Neural progenitor cell (in vitro differentiated cells): Measurements from ENCODE around the gene BLOC1S3. TPM values are rescaled to one million over a fixed set of nuclear protein-coding genes. Genes with fewer than 3 reads are reported as not detected.

Source experiments
- DNase-seq: peaks from one replicate; pipeline ENCODE4 v3.0.0-alpha.2; 2016; ENCODE audit warnings: low spot score
- H2AFZ ChIP-seq: fragments of 200-600 bp; sonication (generic); replicated peaks from 2 replicates; pipeline ENCODE4 v1.6.1; 2016; ENCODE audit warnings: antibody characterized with exemption
- H3F3A ChIP-seq: fragments of 200-600 bp; sonication (generic); 2 replicates; pipeline ENCODE4 v1.6.1; 2016; ENCODE audit warnings: antibody characterized with exemption, low read depth
- H3K27ac ChIP-seq: fragments of 200-600 bp; sonication (generic); 2 replicates; pipeline ENCODE4 v1.5.1; 2016; ENCODE audit warnings: mild to moderate bottlenecking
- H3K27me3 ChIP-seq: fragments of 200-600 bp; sonication (generic); 2 replicates; pipeline ENCODE4 v1.6.1; 2016; ENCODE audit warnings: mild to moderate bottlenecking, moderate library complexity
- H3K36me3 ChIP-seq: fragments of 200-600 bp; sonication (generic); 2 replicates; pipeline ENCODE4 v1.5.1; 2016
- H3K4me1 ChIP-seq: fragments of 200-600 bp; sonication (generic); 2 replicates; pipeline ENCODE4 v1.6.1; 2016; ENCODE audit warnings: mixed run types
- H3K4me2 ChIP-seq: fragments of 200-600 bp; sonication (generic); 2 replicates; pipeline ENCODE4 v1.6.1; 2016
- H3K4me3 ChIP-seq: fragments of 200-600 bp; sonication (generic); 2 replicates; pipeline ENCODE4 v1.5.1; 2016
- H3K79me2 ChIP-seq: fragments of 200-600 bp; sonication (generic); 2 replicates; pipeline ENCODE4 v1.6.1; 2016; ENCODE audit warnings: low read depth
- H3K9ac ChIP-seq: fragments of 200-600 bp; sonication (generic); 2 replicates; pipeline ENCODE4 v1.6.1; 2016
- H3K9me3 ChIP-seq: fragments of 200-600 bp; sonication (generic); 2 replicates; pipeline ENCODE4 v1.5.1; 2016; ENCODE audit warnings: low read depth
- H4K20me1 ChIP-seq: fragments of 200-600 bp; sonication (generic); 2 replicates; pipeline ENCODE4 v1.6.1; 2016; ENCODE audit warnings: low read depth
- H3K27ac Mint-ChIP-seq: 3 replicates; pipeline ENCODE4 v1.8.0; 2021; ENCODE audit warnings: mixed read lengths
- H3K27me3 Mint-ChIP-seq: 2 replicates; pipeline ENCODE4 v1.8.0; 2022; ENCODE audit warnings: low read depth, mild to moderate bottlenecking, inconsistent platforms, moderate library complexity, mixed read lengths; ENCODE audit not compliant: insufficient read depth
- H3K36me3 Mint-ChIP-seq: 3 replicates; pipeline ENCODE4 v1.8.0; 2021; ENCODE audit warnings: mixed read lengths
- H3K4me1 Mint-ChIP-seq: 3 replicates; pipeline ENCODE4 v1.8.0; 2021; ENCODE audit warnings: mixed read lengths
- H3K4me3 Mint-ChIP-seq: 3 replicates; pipeline ENCODE4 v1.8.0; 2021; ENCODE audit warnings: mild to moderate bottlenecking, moderate library complexity, mixed read lengths
- H3K9me3 Mint-ChIP-seq: 3 replicates; pipeline ENCODE4 v1.8.0; 2020; ENCODE audit warnings: mixed read lengths
- CTCF ChIP-seq: fragments of 200-600 bp; sonication (generic); IDR thresholded peaks from 2 replicates; pipeline ENCODE4 v1.5.1; 2017; ENCODE audit warnings: antibody characterized with exemption, mild to moderate bottlenecking
- EZH2 ChIP-seq: fragments of 200-600 bp; sonication (generic); IDR thresholded peaks from 2 replicates; pipeline ENCODE4 v1.6.1; 2017; ENCODE audit warnings: antibody characterized with exemption, mild to moderate bottlenecking, moderate library complexity
- EZH2phosphoT487 ChIP-seq: fragments of 200-600 bp; sonication (generic); IDR thresholded peaks from 2 replicates; pipeline ENCODE4 v1.6.1; 2017; ENCODE audit warnings: antibody characterized with exemption
- total RNA-seq: library from RNA; depleted of rRNA; stranded (reverse); fragments of >200 nt; gene quantifications from 2 replicates; pipeline ENCODE4 v1.2.3, GENCODE V29; 2015; ENCODE audit warnings: low replicate concordance

BLOC1S3 gene
- total RNA-seq, 1 donor from 2014 or later = 2.0 TPM

GRCh38 chr19:45139286-45140143 is 39.1 kb upstream of the BLOC1S3 start:
- no peak overlapping the region for H3K4me3 ChIP-seq
- Mint-ChIP-seq H3K27me3 (peaks cover 5% of the 10 kb centered on the region), H3K4me1 (peaks cover 16% of the 10 kb centered on the region), H3K9me3 (no peaks in the 10 kb centered on the region), H3K27ac (no peak overlapping the region), H3K36me3 (peaks cover 7% of the 10 kb centered on the region), H3K4me3 (no peak overlapping the region)
- H3K4me1 ChIP-seq = peaks cover 13% of the 10 kb centered on the region
- H3K9me3 ChIP-seq = no peaks in the 10 kb centered on the region
- H3K27me3 ChIP-seq = no peaks in the 10 kb centered on the region
- H3K4me2 ChIP-seq = no peak overlapping the region
- no peak for DNase-seq
- H2AFZ ChIP-seq = no peak overlapping the region
- TF ChIP-seq EZH2phosphoT487 = no peak
- TF ChIP-seq CTCF = no peak
- no peak for TF ChIP-seq EZH2
- H3K79me2 ChIP-seq = peaks cover 23% of the 10 kb centered on the region
- no peak overlapping the region for H3K9ac ChIP-seq
- H3K36me3 ChIP-seq = no peaks in the 10 kb centered on the region
- no peak overlapping the region for H3K27ac ChIP-seq
- no peaks in the 10 kb centered on the region for H3F3A ChIP-seq
- peaks cover 43% of the 10 kb centered on the region for H4K20me1 ChIP-seq

- Histone ChIP-seq H3K9me3 (no peaks in the 10 kb centered on the region), H3K27me3 (no peaks in the 10 kb centered on the region), H3K4me1 (peaks cover 13% of the 10 kb centered on the region), H2AFZ (no peak overlapping the region), H3K4me3 (no peak overlapping the region), H3K9ac (no peak overlapping the region), H3K36me3 (no peaks in the 10 kb centered on the region), H3K4me2 (no peak overlapping the region), H3K79me2 (peaks cover 19% of the 10 kb centered on the region), H3K27ac (no peak overlapping the region), H4K20me1 (peaks cover 38% of the 10 kb centered on the region), H3F3A (no peaks in the 10 kb centered on the region)
- Mint-ChIP-seq H3K36me3 (peaks cover 7% of the 10 kb centered on the region), H3K27me3 (peaks cover 5% of the 10 kb centered on the region), H3K9me3 (no peaks in the 10 kb centered on the region), H3K27ac (no peak overlapping the region), H3K4me1 (peaks cover 16% of the 10 kb centered on the region), H3K4me3 (no peak overlapping the region)
- TF ChIP-seq CTCF (no peak), EZH2 (no peak), EZH2phosphoT487 (no peak)
- DNase-seq = no peak
These were observed 38.5 kb upstream of the BLOC1S3 start for GRCh38 chr19:45140144-45140503.

GRCh38 chr19:45140533-45140932 is 38.1 kb upstream of the BLOC1S3 start:
- H3K36me3 ChIP-seq = no peaks in the 10 kb centered on the region
- H4K20me1 ChIP-seq = peaks cover 34% of the 10 kb centered on the region
- Mint-ChIP-seq H3K27ac (no peak overlapping the region), H3K9me3 (no peaks in the 10 kb centered on the region), H3K4me3 (no peak overlapping the region), H3K4me1 (peaks cover 16% of the 10 kb centered on the region), H3K27me3 (peaks cover 5% of the 10 kb centered on the region), H3K36me3 (peaks cover 7% of the 10 kb centered on the region)
- H3K4me3 ChIP-seq = no peak overlapping the region
- H3K9me3 ChIP-seq = no peaks in the 10 kb centered on the region
- H3K27ac ChIP-seq = no peak overlapping the region
- no peak overlapping the region for H3K9ac ChIP-seq
- H3K79me2 ChIP-seq = peaks cover 15% of the 10 kb centered on the region
- H3K27me3 ChIP-seq = no peaks in the 10 kb centered on the region
- TF ChIP-seq CTCF = no peak
- TF ChIP-seq EZH2phosphoT487 = no peak
- no peak for TF ChIP-seq EZH2
- no peak for DNase-seq
- H3F3A ChIP-seq = no peaks in the 10 kb centered on the region
- no peak overlapping the region for H2AFZ ChIP-seq
- no peak overlapping the region for H3K4me2 ChIP-seq
- peaks cover 13% of the 10 kb centered on the region for H3K4me1 ChIP-seq
